Endothelial cell (in vitro differentiated cells): Measurements from ENCODE around the gene USF3. TPM values are rescaled to one million over a fixed set of nuclear protein-coding genes. Genes with fewer than 3 reads are reported as not detected.

Experiments used
- DNase-seq: peaks from one replicate; pipeline ENCODE4 v3.0.0; 2021; ENCODE audit warnings: low spot score
- H3K27ac Mint-ChIP-seq: one replicate; pipeline ENCODE4 v1.8.0; 2021; ENCODE audit warnings: mixed read lengths, inconsistent platforms; ENCODE audit not compliant: unreplicated experiment
- H3K27me3 Mint-ChIP-seq: one replicate; pipeline ENCODE4 v1.8.0; 2021; ENCODE audit warnings: mild to moderate bottlenecking, moderate library complexity, mixed read lengths, inconsistent platforms; ENCODE audit not compliant: unreplicated experiment
- H3K36me3 Mint-ChIP-seq: one replicate; pipeline ENCODE4 v1.8.0; 2021; ENCODE audit warnings: mild to moderate bottlenecking, low read depth, mixed read lengths, inconsistent platforms; ENCODE audit not compliant: unreplicated experiment
- H3K4me1 Mint-ChIP-seq: one replicate; pipeline ENCODE4 v1.8.0; 2021; ENCODE audit warnings: mild to moderate bottlenecking, mixed read lengths, inconsistent platforms; ENCODE audit not compliant: unreplicated experiment
- H3K4me3 Mint-ChIP-seq: one replicate; pipeline ENCODE4 v1.8.0; 2021; ENCODE audit warnings: mild to moderate bottlenecking, mixed read lengths, inconsistent platforms; ENCODE audit not compliant: unreplicated experiment
- H3K9me3 Mint-ChIP-seq: one replicate; pipeline ENCODE4 v1.8.0; 2021; ENCODE audit warnings: mixed read lengths, inconsistent platforms; ENCODE audit not compliant: unreplicated experiment
- CTCF ChIP-seq: fragments of 200-600 bp; sonication (generic); IDR thresholded peaks from one replicate; pipeline ENCODE4 v1.5.0; 2021; ENCODE audit warnings: antibody characterized with exemption; ENCODE audit not compliant: unreplicated experiment
- total RNA-seq: library from RNA; stranded (reverse); fragmentation: NEBNext Ultra II Directional; extraction: Animal tissue kit (Norgen Biotek cat#: 25700); gene quantifications from one replicate; pipeline ENCODE4 v1.2.1, GENCODE V29; 2021; ENCODE audit not compliant: unreplicated experiment

The USF3 gene
- total RNA-seq, 1 donor from 2014 or later = 15.4 TPM

- H3K27ac Mint-ChIP-seq = no peak overlapping the region
- H3K4me3 Mint-ChIP-seq = no peak overlapping the region
- peaks cover 23% of the 10 kb centered on the region for H3K36me3 Mint-ChIP-seq
- no peak for TF ChIP-seq CTCF
- no peaks in the 10 kb centered on the region for H3K27me3 Mint-ChIP-seq
- peaks cover 22% of the 10 kb centered on the region for H3K4me1 Mint-ChIP-seq
- no peak for DNase-seq
- no peaks in the 10 kb centered on the region for H3K9me3 Mint-ChIP-seq
Measured at GRCh38 chr3:113663324-113663750, 33.1 kb downstream of the USF3 start.

GRCh38 chr3:113662824-113663223 lies 33.6 kb downstream of the USF3 start:
- no peak for TF ChIP-seq CTCF
- DNase-seq = no peak
- Mint-ChIP-seq H3K27ac (no peak overlapping the region), H3K4me3 (no peak overlapping the region), H3K27me3 (no peaks in the 10 kb centered on the region), H3K4me1 (peaks cover 18% of the 10 kb centered on the region), H3K9me3 (no peaks in the 10 kb centered on the region), H3K36me3 (peaks cover 28% of the 10 kb centered on the region)

GRCh38 chr3:113660896-113661295 lies 35.5 kb downstream of the USF3 start:
- no peak for DNase-seq
- TF ChIP-seq CTCF = no peak
- H3K4me1 Mint-ChIP-seq = peaks cover 7% of the 10 kb centered on the region
- no peaks in the 10 kb centered on the region for H3K9me3 Mint-ChIP-seq
- no peak overlapping the region for H3K4me3 Mint-ChIP-seq
- peaks cover 47% of the 10 kb centered on the region for H3K36me3 Mint-ChIP-seq
- peaks cover 2% of the 10 kb centered on the region for H3K27me3 Mint-ChIP-seq
- no peak overlapping the region for H3K27ac Mint-ChIP-seq

GRCh38 chr3:113660458-113660857 lies 36.0 kb downstream of the USF3 start:
- no peak for TF ChIP-seq CTCF
- no peak for DNase-seq
- H3K9me3 Mint-ChIP-seq = no peaks in the 10 kb centered on the region
- H3K4me1 Mint-ChIP-seq = peaks cover 7% of the 10 kb centered on the region
- H3K4me3 Mint-ChIP-seq = no peak overlapping the region
- H3K27ac Mint-ChIP-seq = no peak overlapping the region
- H3K27me3 Mint-ChIP-seq = peaks cover 2% of the 10 kb centered on the region
- H3K36me3 Mint-ChIP-seq = peaks cover 51% of the 10 kb centered on the region

- peaks cover 2% of the 10 kb centered on the region for H3K27me3 Mint-ChIP-seq
- H3K36me3 Mint-ChIP-seq = peaks cover 55% of the 10 kb centered on the region
- H3K4me3 Mint-ChIP-seq = no peak overlapping the region
- no peak overlapping the region for H3K27ac Mint-ChIP-seq
- H3K4me1 Mint-ChIP-seq = peaks cover 6% of the 10 kb centered on the region
- H3K9me3 Mint-ChIP-seq = no peaks in the 10 kb centered on the region
- no peak for TF ChIP-seq CTCF
- DNase-seq = no peak
Measured at GRCh38 chr3:113659996-113660395, 36.4 kb downstream of the USF3 start.
